SU-DHL-6 (cell line): ENCODE data around the gene NTM.

ENCODE experiments used
- H2AFZ ChIP-seq: fragments of 200-600 bp; sonication (generic); 2 replicates; pipeline ENCODE4 v1.6.1; 2014; ENCODE audit warnings: low read depth, mild to moderate bottlenecking, moderate library complexity, mixed read lengths, antibody characterized with exemption, low read length; ENCODE audit not compliant: severe bottlenecking
- H3F3A ChIP-seq: fragments of 200-600 bp; shearing (Covaris generic); 2 replicates; pipeline ENCODE4 v1.6.0; 2016; ENCODE audit warnings: antibody characterized with exemption, mild to moderate bottlenecking; ENCODE audit not compliant: insufficient read depth
- H3K27ac ChIP-seq: fragments of 200-600 bp; sonication (generic); 2 replicates; pipeline ENCODE4 v1.5.1; 2016; ENCODE audit warnings: low read depth, mild to moderate bottlenecking, low read length, moderate library complexity, mixed read lengths
- H3K27me3 ChIP-seq: fragments of 200-600 bp; sonication (generic), shearing (Covaris generic); 2 replicates; pipeline ENCODE4 v1.6.0; 2014; ENCODE audit warnings: mild to moderate bottlenecking, low read length
- H3K36me3 ChIP-seq: fragments of 200-600 bp; sonication (generic); 2 replicates; pipeline ENCODE4 v1.6.1; 2014; ENCODE audit warnings: mild to moderate bottlenecking, low read length, mixed read lengths
- H3K4me2 ChIP-seq: fragments of 300-600, 200-600 bp; shearing (Covaris generic), sonication (generic); 2 replicates; pipeline ENCODE4 v1.6.0; 2014; ENCODE audit warnings: low read length, low read depth, mild to moderate bottlenecking; ENCODE audit not compliant: poor library complexity, severe bottlenecking
- H3K4me3 ChIP-seq: fragments of 200-600 bp; sonication (generic); 2 replicates; pipeline ENCODE4 v1.5.1; 2014; ENCODE audit warnings: antibody characterized with exemption, low read length, mild to moderate bottlenecking, mixed read lengths; ENCODE audit not compliant: insufficient read depth, poor library complexity, severe bottlenecking
- H3K79me2 ChIP-seq: fragments of 200-600 bp; sonication (generic); 2 replicates; pipeline ENCODE4 v1.6.1; 2014; ENCODE audit warnings: mild to moderate bottlenecking, low read length, moderate library complexity; ENCODE audit not compliant: insufficient read depth
- H3K9ac ChIP-seq: fragments of 200-600 bp; sonication (generic); 2 replicates; pipeline ENCODE4 v1.7.0; 2014; ENCODE audit warnings: mild to moderate bottlenecking, low read length
- H3K9me2 ChIP-seq: fragments of 200-600 bp; sonication (generic); replicated peaks from 2 replicates; pipeline ENCODE4 v1.6.1; 2014; ENCODE audit warnings: low read length; ENCODE audit not compliant: insufficient read depth
- H3K9me3 ChIP-seq: fragments of 200-600 bp; sonication (generic); 2 replicates; pipeline ENCODE4 v1.6.1; 2014; ENCODE audit warnings: low read length, mixed read lengths; ENCODE audit not compliant: insufficient read depth
- H4K20me1 ChIP-seq: fragments of 200-600 bp; sonication (generic); 2 replicates; pipeline ENCODE4 v1.6.1; 2014; ENCODE audit warnings: low read depth, mild to moderate bottlenecking, antibody characterized with exemption, low read length, moderate library complexity, mixed read lengths
- CTCF ChIP-seq: fragments of 200-600 bp; sonication (generic); IDR thresholded peaks from one replicate; pipeline ENCODE4 v1.5.1; 2017; ENCODE audit warnings: antibody characterized with exemption, mild to moderate bottlenecking, low read length, moderate library complexity; ENCODE audit not compliant: insufficient read depth, poor library complexity, severe bottlenecking
- EZH2phosphoT487 ChIP-seq: fragments of 200-600 bp; sonication (generic), shearing (Covaris generic); conservative IDR thresholded peaks from 2 replicates; pipeline ENCODE4 v1.6.1; 2018; ENCODE audit warnings: mild to moderate bottlenecking, antibody characterized with exemption, low read length, moderate library complexity, mixed read lengths

The NTM gene

GRCh38 chr11:131499199-131499598 lies 128.8 kb downstream of the NTM start:
- Histone ChIP-seq H3K27ac (no peak overlapping the region), H4K20me1 (no peaks in the 10 kb centered on the region), H3K36me3 (no peaks in the 10 kb centered on the region), H3K9ac (no peak overlapping the region), H3K79me2 (no peaks in the 10 kb centered on the region), H3K27me3 (no peaks in the 10 kb centered on the region), H3K9me3 (no peaks in the 10 kb centered on the region), H2AFZ (no peak overlapping the region), H3K9me2 (no peaks in the 10 kb centered on the region), H3F3A (no peaks in the 10 kb centered on the region), H3K4me3 (no peak overlapping the region), H3K4me2 (no peak overlapping the region)
- TF ChIP-seq EZH2phosphoT487 (no peak), CTCF (no peak)

- Histone ChIP-seq H2AFZ (no peak overlapping the region), H3K36me3 (no peaks in the 10 kb centered on the region), H3K9ac (no peak overlapping the region), H3K4me2 (no peak overlapping the region), H4K20me1 (no peaks in the 10 kb centered on the region), H3K9me2 (no peaks in the 10 kb centered on the region), H3F3A (no peaks in the 10 kb centered on the region), H3K27ac (no peak overlapping the region), H3K79me2 (no peaks in the 10 kb centered on the region), H3K4me3 (no peak overlapping the region), H3K27me3 (no peaks in the 10 kb centered on the region), H3K9me3 (no peaks in the 10 kb centered on the region)
- TF ChIP-seq EZH2phosphoT487 (no peak), CTCF (no peak)
Measured at GRCh38 chr11:131503017-131503416, 132.6 kb downstream of the NTM start.

GRCh38 chr11:131504199-131504949 lies 134.0 kb downstream of the NTM start:
- Histone ChIP-seq H4K20me1 (no peaks in the 10 kb centered on the region), H3K9me3 (no peaks in the 10 kb centered on the region), H3K9me2 (no peaks in the 10 kb centered on the region), H3F3A (no peaks in the 10 kb centered on the region), H3K4me2 (no peak overlapping the region), H3K79me2 (no peaks in the 10 kb centered on the region), H3K36me3 (no peaks in the 10 kb centered on the region), H3K4me3 (no peak overlapping the region), H3K27me3 (no peaks in the 10 kb centered on the region), H2AFZ (no peak overlapping the region), H3K9ac (no peak overlapping the region), H3K27ac (no peak overlapping the region)
- no peak for TF ChIP-seq EZH2phosphoT487
- TF ChIP-seq CTCF = no peak
